HG03135 (cell line): Measurements from ENCODE around the gene MECR.

Source experiments
- ATAC-seq: cut with Tn5 transposase; IDR thresholded peaks from one replicate; pipeline ENCODE4 v1.9.1; 2021; ENCODE audit warnings: mild to moderate bottlenecking, moderate library complexity; ENCODE audit not compliant: unreplicated experiment

MECR gene

DNA sequence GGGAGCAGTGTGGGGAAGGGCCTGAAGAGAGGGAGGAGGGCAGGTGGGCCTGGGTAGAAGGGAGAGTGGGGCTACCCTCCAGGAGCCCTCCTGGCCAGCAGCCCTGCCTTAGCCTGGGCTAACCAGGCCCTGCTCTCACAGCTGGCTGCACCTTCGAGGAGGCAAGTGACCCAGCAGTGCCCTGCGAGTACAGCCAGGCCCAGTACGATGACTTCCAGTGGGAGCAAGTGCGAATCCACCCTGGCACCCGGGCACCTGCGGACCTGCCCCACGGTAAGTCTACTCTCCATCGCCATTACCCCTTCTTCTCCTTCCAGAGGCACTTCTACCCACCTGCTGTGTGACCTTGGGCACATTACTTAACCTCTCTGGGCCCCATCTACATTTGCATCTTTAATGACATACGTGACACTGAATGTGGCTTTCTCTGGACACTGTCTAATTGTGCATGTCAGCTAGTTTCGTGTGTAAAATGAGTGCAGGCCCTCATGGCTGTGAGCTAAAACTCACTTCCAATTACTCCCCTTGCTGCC is 24.5 kb upstream of the MECR start:
- no peak for ATAC-seq

- no peak for ATAC-seq
These were observed 23.6 kb upstream of the MECR start for GRCh38 chr1:29254346-29254745.

- ATAC-seq, result no peak
These were observed 22.4 kb upstream of the MECR start for GRCh38 chr1:29253180-29253579.

- ATAC-seq, result no peak
These were observed 20.7 kb upstream of the MECR start for GRCh38 chr1:29251164-29252124.

DNA sequence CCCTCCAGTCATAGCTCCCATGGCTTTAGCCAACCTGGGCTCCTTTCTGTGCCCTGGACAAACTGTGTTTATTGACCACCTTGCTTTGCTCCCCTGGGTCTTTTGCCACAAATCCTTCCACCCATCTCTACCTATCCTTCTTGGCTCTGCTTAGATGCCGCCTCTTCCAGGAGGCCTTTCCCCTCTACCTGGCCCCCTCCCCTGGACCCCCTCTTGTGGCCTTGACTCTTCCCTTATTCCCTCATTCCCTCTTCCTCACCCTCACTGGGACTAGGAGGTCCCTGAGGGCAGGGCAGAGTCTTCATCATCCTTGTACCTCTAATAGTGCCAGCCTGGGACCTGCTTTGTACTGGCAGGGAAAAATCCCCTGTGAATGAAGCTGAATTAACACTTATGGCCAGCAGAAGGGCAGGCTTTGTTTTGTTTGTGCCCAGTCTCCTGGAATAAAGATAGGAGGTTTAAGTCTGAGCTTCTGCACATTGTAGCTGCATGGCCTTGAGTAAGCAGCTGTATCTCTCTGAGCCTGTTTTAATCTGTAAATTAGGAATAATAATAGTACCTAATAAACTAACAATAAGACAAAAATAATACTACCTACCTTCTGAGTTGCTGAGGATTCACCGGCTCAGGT is 19.3 kb upstream of the MECR start:
- ATAC-seq, result no peak

DNA sequence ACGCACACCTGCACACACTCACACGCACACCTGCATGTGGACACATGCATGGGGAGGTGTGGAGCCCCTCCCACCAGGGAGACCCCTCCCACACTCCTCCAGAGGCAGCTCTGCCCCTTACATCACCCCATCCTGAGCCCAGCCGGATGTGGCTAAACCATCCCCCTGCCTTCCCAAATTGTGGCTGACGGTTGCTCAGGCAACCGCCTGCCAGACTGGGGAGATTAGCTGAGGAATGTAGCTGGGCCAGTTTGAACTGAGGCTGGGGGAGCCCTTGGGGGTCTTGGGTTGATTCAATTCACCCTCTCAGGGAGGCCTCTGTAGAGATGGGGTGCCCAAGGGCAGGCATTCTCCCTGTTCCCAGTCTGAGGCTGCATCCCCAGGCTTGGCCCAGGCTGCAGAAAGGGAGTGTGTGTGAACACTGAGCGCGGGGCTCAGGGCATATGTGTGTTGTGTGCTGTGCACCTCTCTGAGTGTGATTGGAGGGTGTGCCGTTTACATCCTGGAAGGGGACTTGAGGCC is 18.5 kb upstream of the MECR start:
- ATAC-seq, result no peak

DNA sequence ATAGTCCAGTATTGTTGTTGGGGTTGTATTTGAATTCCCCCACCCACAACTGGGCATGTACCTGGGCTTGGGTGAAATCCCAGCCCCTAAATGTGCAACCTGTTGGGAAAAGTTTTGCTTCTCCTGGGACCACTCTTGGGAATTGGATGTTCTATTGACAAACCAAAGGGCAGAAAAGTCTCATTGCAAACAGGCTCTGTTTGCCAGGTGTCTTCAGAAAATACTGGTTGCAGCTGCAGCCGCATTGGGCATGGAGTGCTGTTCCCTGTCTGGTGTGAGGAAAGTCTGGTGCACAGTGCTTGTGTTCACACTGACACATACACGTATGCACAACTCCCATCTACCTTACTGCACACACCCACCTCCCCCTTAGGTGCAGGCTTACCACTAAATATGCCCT is 17.7 kb upstream of the MECR start:
- no peak for ATAC-seq

GRCh38 chr1:29247571-29248273 is 17.0 kb upstream of the MECR start:
- no peak for ATAC-seq

DNA sequence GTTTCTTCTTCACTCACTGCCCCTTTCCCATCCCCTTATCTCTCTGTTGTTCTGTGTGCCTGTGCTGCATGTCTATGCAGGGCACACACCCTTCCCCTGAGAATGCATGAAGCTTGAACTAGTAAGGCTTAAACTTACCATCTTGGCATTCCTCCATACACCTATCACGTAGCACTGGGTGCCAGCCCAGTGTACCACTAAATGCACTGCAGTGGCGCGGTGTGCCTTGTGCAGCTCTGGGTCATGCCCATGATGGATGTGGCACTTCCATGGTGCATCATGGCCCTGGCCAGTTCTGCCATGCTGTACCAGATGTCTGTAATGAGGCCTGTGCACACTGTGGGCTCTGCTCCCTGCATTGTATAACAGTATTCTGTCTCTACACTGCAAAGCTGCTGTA is 16.3 kb upstream of the MECR start:
- ATAC-seq, result no peak

DNA sequence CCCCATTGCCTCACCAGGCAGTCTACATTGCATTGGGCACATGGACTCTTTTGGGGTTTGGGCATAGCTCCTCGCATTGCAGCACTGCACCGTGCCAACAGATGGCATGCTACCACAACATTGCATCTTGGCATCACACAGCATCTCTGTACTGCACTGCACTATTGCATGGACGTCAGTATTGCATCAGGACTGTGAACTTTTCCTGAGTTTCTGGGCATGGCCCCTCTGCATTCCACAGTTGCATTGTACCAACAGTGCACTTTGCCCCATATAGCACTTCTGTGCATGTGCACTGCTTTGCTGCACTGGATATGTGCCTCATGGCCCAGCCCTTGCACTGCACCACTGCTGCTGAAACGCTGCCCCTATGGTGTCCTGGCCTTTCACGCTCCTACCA is 15.1 kb upstream of the MECR start:
- ATAC-seq, result no peak

GRCh38 chr1:29245261-29245660 is 14.5 kb upstream of the MECR start:
- no peak for ATAC-seq

DNA sequence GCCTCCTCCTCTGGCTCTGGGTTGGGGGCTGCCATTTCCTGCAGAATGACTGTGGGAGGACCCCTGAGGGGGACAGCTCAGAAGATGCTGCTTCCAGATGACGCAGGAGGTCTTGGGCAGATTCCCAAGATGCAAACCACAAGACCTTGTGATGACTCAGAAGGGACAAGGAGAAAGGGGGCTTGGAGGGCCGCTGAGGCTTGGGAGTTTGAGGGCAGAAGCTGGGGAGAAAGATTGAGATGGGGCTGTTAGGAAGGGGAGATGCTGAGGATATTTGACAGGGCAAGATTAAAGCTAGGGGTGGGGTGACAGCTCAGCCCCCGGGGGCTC is 13.1 kb upstream of the MECR start:
- no peak for ATAC-seq

DNA sequence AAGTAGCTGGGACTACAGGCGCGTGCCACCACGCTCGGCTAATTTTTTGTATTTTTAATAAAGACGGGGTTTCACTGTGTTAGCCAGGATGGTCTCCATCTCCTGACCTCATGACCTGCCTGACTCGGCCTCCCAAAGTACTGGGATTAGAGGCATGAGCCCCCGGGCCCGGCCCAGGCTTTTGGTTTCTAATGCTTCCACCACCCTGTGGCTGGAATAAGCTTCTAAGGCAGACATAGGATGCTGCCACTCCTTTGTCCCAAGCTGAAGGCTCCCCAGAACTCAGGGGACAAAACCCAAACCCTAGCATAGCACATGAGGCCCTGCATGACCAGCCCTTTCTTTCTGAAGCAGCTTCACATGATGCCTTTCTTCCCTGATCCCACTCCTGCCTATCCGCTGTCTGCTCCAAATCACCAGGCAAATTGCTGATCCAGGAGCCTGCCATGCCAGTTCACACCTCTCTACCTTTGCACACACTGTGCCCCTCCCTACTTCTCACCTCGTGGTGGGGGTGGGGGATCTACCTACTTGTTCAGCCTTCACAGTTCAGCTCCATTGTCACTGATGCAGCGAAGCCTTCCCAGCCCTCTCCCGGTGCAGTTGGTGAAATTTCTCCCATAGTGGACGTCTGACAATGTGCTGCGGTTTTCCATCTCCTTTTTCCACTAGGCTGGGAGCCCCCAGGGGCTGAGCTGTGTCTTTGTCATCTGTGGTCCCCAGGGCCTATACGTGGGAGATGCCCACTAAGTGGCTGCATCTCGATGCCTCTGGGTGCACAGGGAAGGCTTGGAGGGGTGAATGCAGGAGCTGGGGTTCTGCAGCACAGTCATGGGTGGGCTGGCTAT is 12.5 kb upstream of the MECR start:
- no peak for ATAC-seq

- no peak for ATAC-seq
These were observed 10.3 kb upstream of the MECR start for GRCh38 chr1:29240986-29241385.

DNA sequence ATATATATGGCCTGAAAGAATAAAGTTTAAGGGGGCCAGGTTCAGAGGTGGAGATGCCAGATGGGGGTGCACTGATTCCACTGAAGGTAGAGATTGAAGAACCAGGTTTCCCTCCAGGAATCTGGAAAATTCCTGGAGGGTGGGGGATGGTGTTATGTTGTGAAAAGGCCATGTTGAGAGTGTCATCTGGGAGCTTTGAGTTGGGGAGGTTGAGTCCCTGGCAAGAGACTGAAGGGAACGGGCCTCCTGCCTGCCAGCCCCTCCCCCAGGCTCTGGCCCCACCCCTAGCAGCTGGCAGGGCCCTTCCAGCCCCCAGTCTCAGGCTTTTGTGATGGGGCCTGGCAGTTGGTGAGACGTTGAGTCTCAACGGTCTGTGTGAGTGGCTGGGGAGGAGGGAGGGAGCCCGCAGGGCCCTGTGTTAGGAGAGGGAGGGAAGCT is 9.7 kb upstream of the MECR start:
- ATAC-seq, result no peak

DNA sequence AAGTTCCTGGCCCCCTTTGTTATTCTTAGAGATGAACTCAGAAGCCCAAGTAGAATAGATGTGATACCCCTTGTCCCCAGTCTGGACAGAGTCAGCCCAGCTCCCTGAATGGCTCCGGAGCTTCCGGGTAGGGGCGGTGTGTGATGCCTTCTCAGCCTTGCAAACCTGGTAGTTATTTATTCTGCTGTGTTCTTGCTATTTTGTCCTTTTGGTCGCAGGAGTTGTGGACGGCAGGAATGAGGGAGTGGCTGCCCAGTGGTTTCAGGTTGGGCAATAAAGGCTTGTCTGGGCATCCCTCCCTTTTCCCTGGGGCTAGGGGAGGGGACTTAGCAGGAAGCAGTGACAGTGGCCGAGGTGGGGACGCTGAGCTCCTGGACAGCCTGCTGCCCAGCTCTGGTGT is 8.4 kb upstream of the MECR start:
- ATAC-seq, result no peak

GRCh38 chr1:29238620-29239002 is 7.9 kb upstream of the MECR start:
- no peak for ATAC-seq

DNA sequence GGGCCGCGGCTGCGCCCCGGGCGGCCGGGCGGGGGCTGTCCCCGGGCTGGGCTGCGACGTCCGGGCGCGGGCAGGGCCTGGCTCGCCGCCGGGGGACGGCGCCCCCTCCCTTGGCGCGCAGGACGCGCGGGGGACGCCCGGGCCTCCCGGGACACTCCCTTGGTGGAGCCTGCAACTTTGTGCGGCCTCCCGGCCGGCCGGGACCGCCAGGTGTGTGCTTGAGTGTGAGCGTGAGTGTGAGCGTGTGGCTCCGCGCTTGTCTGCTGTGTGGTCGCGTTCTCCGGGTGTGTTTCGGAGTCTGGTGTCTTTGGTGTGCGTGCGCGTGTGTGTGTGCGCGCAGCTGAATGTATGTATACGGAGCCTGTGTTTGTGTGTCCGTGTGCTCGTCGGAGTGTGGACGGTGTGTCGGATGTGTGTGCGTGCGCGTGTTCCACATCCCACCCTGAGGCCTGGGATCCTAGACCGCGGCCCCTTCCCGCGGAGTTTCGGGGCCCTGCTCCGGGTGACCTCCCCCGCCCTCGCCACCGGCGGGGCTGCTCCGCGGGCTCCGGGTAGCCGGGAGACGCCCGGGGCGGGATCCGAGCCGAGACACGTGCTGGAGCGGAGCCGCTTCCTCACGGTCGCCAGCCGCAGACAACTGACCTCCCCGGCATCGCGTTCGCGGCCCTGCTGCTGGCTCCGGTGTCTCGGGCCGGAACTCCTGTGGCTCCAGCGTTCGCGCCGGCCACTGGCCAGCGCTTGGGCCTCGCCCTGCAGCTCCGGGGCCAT is 7.3 kb upstream of the MECR start:
- no peak for ATAC-seq

- ATAC-seq, result no peak
These were observed 6.5 kb upstream of the MECR start for GRCh38 chr1:29237129-29237821.
